NB4 (cell line): Measurements from ENCODE around the gene BMPER.

Experiments
- DNase-seq: peaks from one replicate; pipeline ENCODE4 v3.0.0; 2010; ENCODE audit warnings: low read depth
- H3K4me3 ChIP-seq: one replicate; pipeline ENCODE4 v1.5.1; 2011; ENCODE audit warnings: mild to moderate bottlenecking, low read depth, low read length, moderate library complexity
- CTCF ChIP-seq: IDR thresholded peaks from one replicate; pipeline ENCODE4 v1.5.1; 2012; ENCODE audit warnings: low read depth, low read length
- MAX ChIP-seq: IDR thresholded peaks from 2 replicates; pipeline ENCODE4 v1.6.1; 2011; ENCODE audit warnings: low read depth, low read length
- MYC ChIP-seq: IDR thresholded peaks from 2 replicates; pipeline ENCODE4 v1.6.1; 2011; ENCODE audit warnings: low read depth, low read length
- POLR2A ChIP-seq: IDR thresholded peaks from 2 replicates; pipeline ENCODE4 v1.6.1; 2011; ENCODE audit warnings: mild to moderate bottlenecking; ENCODE audit not compliant: insufficient read length; ENCODE audit errors: extremely low read depth

Gene BMPER

GRCh38 chr7:34083440-34083839, 178.1 kb downstream of the BMPER start:
- TF ChIP-seq POLR2A = no peak
- no peak for TF ChIP-seq CTCF
- no peak for TF ChIP-seq MYC
- no peak for TF ChIP-seq MAX
- no peak overlapping the region for H3K4me3 ChIP-seq
- no peak for DNase-seq

- H3K4me3 ChIP-seq = no peak overlapping the region
- TF ChIP-seq POLR2A (no peak), CTCF (no peak), MYC (no peak), MAX (no peak)
These were observed 179.3 kb downstream of the BMPER start for GRCh38 chr7:34084651-34085050.

GRCh38 chr7:34086064-34086463, 180.7 kb downstream of the BMPER start:
- DNase-seq = no peak

More at GRCh38 chr7:34084651-34085050, 179.3 kb downstream of the BMPER start:
- no peak for DNase-seq

GRCh38 chr7:34086981-34087380, 181.6 kb downstream of the BMPER start:
- DNase-seq = no peak
- TF ChIP-seq CTCF = no peak
- no peak for TF ChIP-seq MAX
- no peak for TF ChIP-seq MYC
- no peak for TF ChIP-seq POLR2A
- H3K4me3 ChIP-seq = no peak overlapping the region

More at GRCh38 chr7:34086064-34086463, 180.7 kb downstream of the BMPER start:
- H3K4me3 ChIP-seq = no peak overlapping the region
- TF ChIP-seq MYC = no peak
- no peak for TF ChIP-seq MAX
- TF ChIP-seq POLR2A = no peak
- TF ChIP-seq CTCF = no peak

- peak; percentile 43 for DNase-seq
- TF ChIP-seq CTCF = peak; percentile 88
- TF ChIP-seq POLR2A = no peak
- no peak for TF ChIP-seq MYC
- no peak for TF ChIP-seq MAX
- H3K4me3 ChIP-seq = no peak overlapping the region
These were observed 182.9 kb downstream of the BMPER start for GRCh38 chr7:34087892-34088891.
